Keratinocyte (primary cell): Measurements from ENCODE around the gene CASP9.

Experiments
- CTCF ChIP-seq, 3 experiments: IDR thresholded peaks in 1 of 3; conservative IDR thresholded peaks in 1 of 3; optimal IDR thresholded peaks in 1 of 3; 2 replicates in 2 of 3; 3 replicates in 1 of 3; pipeline versions ENCODE3 to v1.5.1; 2011; ENCODE audit warnings: low read length in 3 of 3, mild to moderate bottlenecking in 3 of 3, moderate library complexity in 2 of 3, control low read depth in 1 of 3, inconsistent platforms in 1 of 3; ENCODE audit not compliant: insufficient read depth in 2 of 3; ENCODE audit errors: extremely low read depth in 1 of 3
- EZH2 ChIP-seq: IDR thresholded peaks from one replicate; pipeline ENCODE4 v1.6.1; 2012; ENCODE audit warnings: inconsistent platforms, mild to moderate bottlenecking, low read length, moderate library complexity

- TF ChIP-seq CTCF (optimal IDR thresholded peaks at IDR 0.05 in 1 of 3, IDR thresholded peaks at IDR 0.05 in 1 of 3, conservative IDR thresholded peaks at IDR 0.05 in 1 of 3; ENCODE audit: extremely low read depth in 1 of 3, insufficient read depth in 2 of 3, low read length in 3 of 3) (no peak), EZH2 (no peak)
Observed at GRCh38 chr1:15475752-15476314, 48.2 kb downstream of the CASP9 start, which contains the start of gene CELA2B.
